MM.1S (cell line): Measurements from ENCODE around the gene FGF8.

ENCODE experiments used
- DNase-seq: peaks from one replicate; pipeline ENCODE4 v3.0.0-alpha.2; 2015
- H2AFZ ChIP-seq: fragments of 300-600 bp; sonication (generic); 2 replicates; pipeline ENCODE4 v1.6.0; 2016; ENCODE audit warnings: antibody characterized with exemption, low read length
- H3F3A ChIP-seq: fragments of 300-600 bp; sonication (generic); 2 replicates; pipeline ENCODE4 v1.6.1; 2016; ENCODE audit warnings: mild to moderate bottlenecking, antibody characterized with exemption, low read length, moderate library complexity, mixed read lengths; ENCODE audit not compliant: insufficient read depth
- H3K27ac ChIP-seq: fragments of 300-600 bp; sonication (generic); 2 replicates; pipeline ENCODE4 v1.5.1; 2016; ENCODE audit warnings: mild to moderate bottlenecking, low read length
- H3K27me3 ChIP-seq: fragments of 300-600 bp; sonication (generic); replicated peaks from 2 replicates; pipeline ENCODE4 v1.6.0; 2016; ENCODE audit warnings: low read length; ENCODE audit not compliant: insufficient read depth
- H3K36me3 ChIP-seq: fragments of 300-600 bp; sonication (generic); replicated peaks from 2 replicates; pipeline ENCODE4 v1.6.1; 2016; ENCODE audit warnings: mild to moderate bottlenecking, low read length, mixed read lengths; ENCODE audit not compliant: insufficient read depth
- H3K4me1 ChIP-seq: fragments of 300-600 bp; sonication (generic); 2 replicates; pipeline ENCODE4 v1.6.1; 2016; ENCODE audit warnings: low read length, mixed read lengths
- H3K4me2 ChIP-seq: fragments of 300-600 bp; sonication (generic); 2 replicates; pipeline ENCODE4 v1.6.0; 2016; ENCODE audit warnings: low read depth, low read length
- H3K4me3 ChIP-seq: fragments of 300-600 bp; sonication (generic); 2 replicates; pipeline ENCODE4 v1.5.1; 2016; ENCODE audit warnings: low read length, mixed read lengths
- H3K79me2 ChIP-seq: fragments of 300-600 bp; sonication (generic); 2 replicates; pipeline ENCODE4 v1.6.1; 2016; ENCODE audit warnings: mixed run types, low read length, mixed read lengths
- H3K9ac ChIP-seq: fragments of 300-600 bp; sonication (generic); 2 replicates; pipeline ENCODE4 v1.6.1; 2016; ENCODE audit warnings: low read length, mixed read lengths
- H3K9me2 ChIP-seq: fragments of 300-600 bp; sonication (generic); replicated peaks from 2 replicates; pipeline ENCODE4 v1.6.1; 2016; ENCODE audit warnings: mild to moderate bottlenecking, low read length, mixed read lengths; ENCODE audit not compliant: insufficient read depth
- H3K9me3 ChIP-seq: fragments of 300-600 bp; sonication (generic); replicated peaks from 2 replicates; pipeline ENCODE4 v1.6.1; 2016; ENCODE audit warnings: mild to moderate bottlenecking, low read length, mixed read lengths; ENCODE audit not compliant: insufficient read depth
- H4K20me1 ChIP-seq: fragments of 300-600 bp; sonication (generic); 2 replicates; pipeline ENCODE4 v1.6.1; 2016; ENCODE audit warnings: mild to moderate bottlenecking, low read length, moderate library complexity, mixed read lengths; ENCODE audit not compliant: insufficient read depth
- EZH2 ChIP-seq: fragments of 300-600 bp; sonication (generic); optimal IDR thresholded peaks from 2 replicates; pipeline ENCODE3; 2017; ENCODE audit warnings: low read depth, mild to moderate bottlenecking, antibody characterized with exemption, low read length, mixed read lengths
- EZH2phosphoT487 ChIP-seq: fragments of 300-600 bp; sonication (generic); IDR thresholded peaks from 2 replicates; pipeline ENCODE4 v1.6.1; 2018; ENCODE audit warnings: antibody characterized with exemption, low read length
- TF ChIP-seq, protein P1 (sequence below): fragments of 300-600 bp; sonication (generic); IDR thresholded peaks from 2 replicates; pipeline ENCODE4 v1.5.1; 2016; ENCODE audit warnings: antibody characterized with exemption, low read length, mixed read lengths

FGF8 gene

GRCh38 chr10:101732096-101732495 lies 43.8 kb downstream of the FGF8 start:
- Histone ChIP-seq H3K9ac (no peak overlapping the region), H4K20me1 (no peaks in the 10 kb centered on the region), H3K4me2 (no peak overlapping the region), H3K4me1 (no peaks in the 10 kb centered on the region), H2AFZ (no peak overlapping the region), H3F3A (no peaks in the 10 kb centered on the region), H3K9me2 (no peaks in the 10 kb centered on the region), H3K27me3 (no peaks in the 10 kb centered on the region), H3K4me3 (no peak overlapping the region), H3K36me3 (no peaks in the 10 kb centered on the region), H3K27ac (no peak overlapping the region), H3K9me3 (no peaks in the 10 kb centered on the region), H3K79me2 (no peaks in the 10 kb centered on the region)
- TF ChIP-seq, protein P1, sequence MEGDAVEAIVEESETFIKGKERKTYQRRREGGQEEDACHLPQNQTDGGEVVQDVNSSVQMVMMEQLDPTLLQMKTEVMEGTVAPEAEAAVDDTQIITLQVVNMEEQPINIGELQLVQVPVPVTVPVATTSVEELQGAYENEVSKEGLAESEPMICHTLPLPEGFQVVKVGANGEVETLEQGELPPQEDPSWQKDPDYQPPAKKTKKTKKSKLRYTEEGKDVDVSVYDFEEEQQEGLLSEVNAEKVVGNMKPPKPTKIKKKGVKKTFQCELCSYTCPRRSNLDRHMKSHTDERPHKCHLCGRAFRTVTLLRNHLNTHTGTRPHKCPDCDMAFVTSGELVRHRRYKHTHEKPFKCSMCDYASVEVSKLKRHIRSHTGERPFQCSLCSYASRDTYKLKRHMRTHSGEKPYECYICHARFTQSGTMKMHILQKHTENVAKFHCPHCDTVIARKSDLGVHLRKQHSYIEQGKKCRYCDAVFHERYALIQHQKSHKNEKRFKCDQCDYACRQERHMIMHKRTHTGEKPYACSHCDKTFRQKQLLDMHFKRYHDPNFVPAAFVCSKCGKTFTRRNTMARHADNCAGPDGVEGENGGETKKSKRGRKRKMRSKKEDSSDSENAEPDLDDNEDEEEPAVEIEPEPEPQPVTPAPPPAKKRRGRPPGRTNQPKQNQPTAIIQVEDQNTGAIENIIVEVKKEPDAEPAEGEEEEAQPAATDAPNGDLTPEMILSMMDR, result no peak
- TF ChIP-seq EZH2phosphoT487 (no peak), EZH2 (no peak)
- DNase-seq, result no peak

DNA sequence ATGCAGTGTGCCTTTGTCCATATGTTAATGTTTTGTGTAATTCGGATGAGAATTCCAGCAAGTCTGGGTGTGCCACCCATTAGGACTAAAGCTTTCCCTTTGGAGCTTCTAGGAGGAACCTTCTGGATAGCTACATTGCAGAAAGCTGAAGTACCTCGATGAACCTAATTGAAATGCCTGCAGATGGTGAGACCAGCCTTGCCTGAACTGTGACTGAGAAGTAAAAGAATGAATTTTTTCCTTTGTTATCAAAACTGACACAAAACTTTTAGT lies 49.9 kb downstream of the FGF8 start:
- H3K9me3 ChIP-seq, result no peaks in the 10 kb centered on the region
- no peaks in the 10 kb centered on the region for H3K36me3 ChIP-seq
- no peak overlapping the region for H3K27ac ChIP-seq
- TF ChIP-seq EZH2phosphoT487 (no peak), EZH2 (no peak)
- TF ChIP-seq, protein P1, result no peak
- no peak overlapping the region for H3K4me2 ChIP-seq
- H3K79me2 ChIP-seq, result no peaks in the 10 kb centered on the region
- no peaks in the 10 kb centered on the region for H3K27me3 ChIP-seq
- no peaks in the 10 kb centered on the region for H3K9me2 ChIP-seq
- H2AFZ ChIP-seq, result no peak overlapping the region
- no peak overlapping the region for H3K9ac ChIP-seq
- no peaks in the 10 kb centered on the region for H3K4me1 ChIP-seq
- no peak overlapping the region for H3K4me3 ChIP-seq
- no peak for DNase-seq
- no peaks in the 10 kb centered on the region for H4K20me1 ChIP-seq
- no peaks in the 10 kb centered on the region for H3F3A ChIP-seq

- no peak for DNase-seq
- no peaks in the 10 kb centered on the region for H3K4me1 ChIP-seq
- H3K4me2 ChIP-seq, result no peak overlapping the region
- no peaks in the 10 kb centered on the region for H3K36me3 ChIP-seq
- H4K20me1 ChIP-seq, result no peaks in the 10 kb centered on the region
- TF ChIP-seq EZH2 (no peak), EZH2phosphoT487 (no peak)
- TF ChIP-seq, protein P1, result no peak
- no peaks in the 10 kb centered on the region for H3K9me2 ChIP-seq
- no peaks in the 10 kb centered on the region for H3F3A ChIP-seq
- no peak overlapping the region for H3K4me3 ChIP-seq
- H3K27me3 ChIP-seq, result no peaks in the 10 kb centered on the region
- H3K79me2 ChIP-seq, result no peaks in the 10 kb centered on the region
- no peak overlapping the region for H2AFZ ChIP-seq
- H3K9ac ChIP-seq, result no peak overlapping the region
- no peak overlapping the region for H3K27ac ChIP-seq
- H3K9me3 ChIP-seq, result no peaks in the 10 kb centered on the region
These were observed 50.4 kb downstream of the FGF8 start for GRCh38 chr10:101725296-101726114.
